Rectal smooth muscle tissue (tissue), 1 donor: ENCODE results near the gene ZDHHC1.
A peak's percentile ranks its signal among the peaks of the same experiment; 100 is the strongest.

Source experiments
- H3K27ac ChIP-seq: one replicate; pipeline ENCODE4 v1.7.0; 2013; ENCODE audit warnings: low read depth, low read length, inconsistent platforms
- H3K27me3 ChIP-seq: one replicate; pipeline ENCODE4 v1.7.0; 2013; ENCODE audit warnings: low read length; ENCODE audit not compliant: control insufficient read depth, insufficient read depth
- H3K36me3 ChIP-seq: one replicate; pipeline ENCODE4 v1.7.0; 2013; ENCODE audit warnings: low read length; ENCODE audit not compliant: control insufficient read depth, insufficient read depth
- H3K4me1 ChIP-seq: one replicate; pipeline ENCODE4 v1.7.0; 2013; ENCODE audit warnings: low read length; ENCODE audit not compliant: control insufficient read depth, insufficient read depth
- H3K4me3 ChIP-seq: one replicate; pipeline ENCODE4 v1.7.0; 2013; ENCODE audit warnings: low read length
- H3K9ac ChIP-seq: one replicate; pipeline ENCODE4 v1.7.0; 2013; ENCODE audit warnings: low read length

Gene ZDHHC1

DNA sequence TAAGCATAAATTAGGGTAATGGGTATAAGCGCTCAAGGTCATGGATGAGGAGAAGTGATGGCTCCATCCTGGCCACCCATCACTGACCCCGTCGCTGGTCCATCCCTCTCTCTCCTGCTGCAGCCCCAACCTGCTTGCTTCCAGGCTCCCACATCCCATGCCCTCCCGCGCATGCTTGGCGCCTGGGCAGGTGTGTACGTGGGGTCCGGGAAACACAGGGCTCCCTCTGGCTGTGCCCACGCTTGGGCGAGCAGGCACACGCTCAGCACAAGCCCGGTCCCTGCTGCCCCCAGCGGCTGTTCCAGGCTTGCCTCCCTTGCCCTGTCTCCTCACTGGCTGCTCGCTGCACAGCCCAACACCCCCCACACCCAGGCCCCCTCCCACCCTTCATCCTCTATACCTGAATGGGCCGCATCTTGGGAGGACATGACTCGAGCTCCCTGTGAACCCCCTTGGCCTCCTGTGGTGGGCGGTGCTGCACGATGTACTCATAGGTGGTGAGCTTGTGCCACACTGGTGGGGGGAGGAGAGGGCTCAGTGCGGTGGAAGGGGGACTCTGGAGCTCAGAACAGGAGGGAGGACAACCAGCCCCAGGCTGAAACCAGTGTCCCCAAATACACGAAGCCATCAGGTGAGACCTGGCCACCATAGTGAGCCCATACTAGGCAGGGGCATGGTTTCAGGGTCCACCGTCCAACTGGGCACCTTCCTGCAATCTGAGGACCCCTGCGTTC lies 18.3 kb downstream of the ZDHHC1 start:
- Histone ChIP-seq H3K4me1 (peaks cover 12% of the 10 kb centered on the region), H3K9ac (no peak overlapping the region), H3K27me3 (no peaks in the 10 kb centered on the region), H3K36me3 (no peaks in the 10 kb centered on the region), H3K4me3 (no peak overlapping the region), H3K27ac (no peak overlapping the region)

DNA sequence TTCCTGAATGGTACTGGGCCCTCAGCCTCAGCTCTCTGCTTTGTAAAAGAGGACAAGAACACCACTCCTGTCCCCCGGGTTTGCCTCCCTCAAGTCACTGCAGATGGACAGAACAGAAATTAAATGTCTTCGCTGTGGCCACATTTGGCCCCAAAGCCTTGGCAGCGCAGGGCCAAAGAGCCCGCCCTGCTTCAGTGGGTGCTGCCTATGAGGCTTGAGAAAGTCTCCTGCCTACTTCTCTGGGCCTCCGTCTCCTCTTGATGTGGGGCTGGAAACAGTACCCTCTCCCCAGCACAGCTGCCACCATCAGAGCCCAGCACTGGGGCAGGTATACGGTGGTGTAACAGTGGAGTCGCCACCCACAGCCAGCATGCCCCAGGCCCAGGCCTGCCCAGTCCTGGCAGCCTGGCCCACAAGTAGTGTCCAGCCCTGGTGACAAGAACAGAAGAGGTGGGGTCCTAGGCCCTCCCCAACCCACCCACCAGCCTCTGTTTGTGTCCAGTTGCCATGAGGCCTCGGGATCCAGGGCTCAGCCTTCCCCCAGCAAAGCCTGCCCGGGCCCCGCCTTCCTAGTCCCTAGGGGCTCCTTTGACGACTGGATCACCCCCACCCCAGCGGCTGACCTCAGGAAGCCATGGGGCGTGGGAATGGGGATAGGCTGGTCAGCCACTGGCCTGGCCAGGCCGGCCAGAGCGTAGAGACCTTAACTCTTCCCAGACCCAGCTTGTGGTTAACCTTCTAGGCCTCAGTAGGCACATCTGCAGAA lies 19.1 kb downstream of the ZDHHC1 start:
- H3K4me3 ChIP-seq = no peak overlapping the region
- H3K27ac ChIP-seq = peak overlapping the region; percentile 71
- H3K9ac ChIP-seq = no peak overlapping the region
- H3K27me3 ChIP-seq = no peaks in the 10 kb centered on the region
- no peaks in the 10 kb centered on the region for H3K36me3 ChIP-seq
- H3K4me1 ChIP-seq = peaks cover 18% of the 10 kb centered on the region

DNA sequence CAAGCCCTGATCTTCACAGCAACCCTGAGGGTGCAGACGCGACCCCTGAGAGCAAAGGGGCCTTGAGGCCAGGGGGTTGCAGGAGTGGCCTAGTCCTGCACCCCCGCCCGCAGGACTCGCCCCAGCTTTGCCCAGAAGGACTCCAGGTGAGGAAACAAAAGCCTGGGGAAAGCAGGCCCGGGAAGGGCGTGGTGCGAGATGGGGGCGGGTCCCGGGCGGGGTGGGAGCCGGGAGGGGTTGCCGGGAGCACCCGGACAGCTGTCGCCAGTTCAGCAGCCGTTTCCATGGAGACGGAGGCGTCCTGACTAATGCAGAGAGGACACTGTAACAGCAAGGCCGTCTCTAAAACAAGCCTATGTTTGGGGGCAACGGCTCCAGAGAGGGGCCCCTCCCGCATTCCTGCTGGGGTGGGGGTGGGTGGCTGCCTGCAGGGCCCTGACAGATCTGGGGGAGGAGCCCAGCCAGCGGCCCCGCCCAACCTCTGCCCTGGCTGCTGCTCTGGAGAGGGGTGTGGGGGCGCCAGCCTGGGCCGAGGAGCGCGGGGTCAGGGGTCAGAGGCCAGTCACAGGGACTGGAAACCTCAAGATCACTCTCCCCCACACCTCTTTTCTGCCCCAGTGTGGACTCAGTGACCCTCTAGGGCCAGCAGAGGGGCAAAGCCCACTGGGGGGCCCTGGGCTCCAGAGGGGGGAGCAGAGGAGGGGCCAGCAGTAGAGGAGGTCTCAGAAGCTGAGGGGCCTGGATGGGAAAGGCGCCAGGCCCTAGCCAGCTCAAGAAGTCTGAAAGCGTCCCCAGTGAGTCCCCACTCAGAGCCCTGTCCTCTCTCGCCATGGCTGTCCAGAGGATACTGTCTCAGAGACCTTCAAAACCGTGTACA lies 19.9 kb downstream of the ZDHHC1 start:
- Histone ChIP-seq H3K27me3 (no peaks in the 10 kb centered on the region), H3K36me3 (no peaks in the 10 kb centered on the region), H3K4me1 (peaks cover 27% of the 10 kb centered on the region), H3K27ac (peak overlapping the region; percentile 71), H3K9ac (no peak overlapping the region), H3K4me3 (no peak overlapping the region)

DNA sequence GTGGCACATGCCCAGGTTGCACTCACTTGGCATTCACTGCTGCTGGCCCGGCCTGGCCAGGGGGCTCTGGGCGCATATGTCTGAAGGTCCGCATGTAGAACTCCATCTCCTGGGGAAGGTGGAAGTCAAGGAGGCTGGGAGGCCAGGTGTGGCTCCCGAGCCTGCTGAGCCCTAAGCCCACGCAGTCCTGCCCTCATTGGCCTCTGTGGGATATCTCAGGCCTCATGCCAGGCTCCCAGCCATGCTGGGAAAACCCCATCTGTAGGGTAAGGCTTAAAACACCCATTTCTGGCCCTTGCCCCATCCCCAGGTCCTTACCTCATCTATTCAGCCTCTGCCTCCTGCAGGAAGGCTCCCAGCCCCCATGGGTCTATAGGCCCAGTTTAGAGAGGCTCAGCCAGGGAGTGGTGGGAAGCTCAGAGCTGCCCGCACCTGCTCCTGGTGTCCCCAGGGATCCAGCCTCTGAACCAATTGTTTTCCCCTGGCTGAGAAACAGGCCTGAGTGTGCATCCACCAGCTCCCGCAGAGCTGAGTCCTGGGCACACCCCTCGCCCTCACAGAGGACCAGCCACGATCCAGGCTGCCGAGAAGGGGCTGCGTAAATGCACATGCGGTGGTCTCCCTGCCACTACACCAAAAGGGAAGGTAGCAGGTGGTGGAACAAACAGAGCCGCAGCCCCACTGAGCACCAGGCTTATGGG lies 20.7 kb downstream of the ZDHHC1 start:
- Histone ChIP-seq H3K9ac (no peak overlapping the region), H3K27me3 (no peaks in the 10 kb centered on the region), H3K27ac (peak overlapping the region; percentile 3), H3K4me1 (peaks cover 28% of the 10 kb centered on the region), H3K36me3 (no peaks in the 10 kb centered on the region), H3K4me3 (no peak overlapping the region)

DNA sequence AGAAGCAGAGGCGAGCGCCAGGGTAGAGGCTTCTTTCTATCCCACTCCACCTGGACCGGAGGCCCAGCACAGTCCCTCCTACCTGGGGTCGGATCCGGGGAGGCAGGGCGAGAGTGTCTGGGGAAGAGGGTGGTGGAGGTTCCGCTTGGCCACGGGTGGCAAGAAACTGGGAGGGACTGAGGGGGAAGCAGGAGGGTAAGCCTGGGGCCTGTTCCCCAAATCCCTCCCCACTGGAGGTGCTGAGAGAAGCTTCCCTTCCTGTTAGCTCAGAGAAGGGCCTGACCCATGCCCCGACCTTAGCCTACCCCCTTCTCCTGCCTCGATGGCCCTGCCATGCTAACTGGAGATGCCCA lies 21.2 kb downstream of the ZDHHC1 start:
- Histone ChIP-seq H3K4me3 (no peak overlapping the region), H3K4me1 (peaks cover 28% of the 10 kb centered on the region)

DNA sequence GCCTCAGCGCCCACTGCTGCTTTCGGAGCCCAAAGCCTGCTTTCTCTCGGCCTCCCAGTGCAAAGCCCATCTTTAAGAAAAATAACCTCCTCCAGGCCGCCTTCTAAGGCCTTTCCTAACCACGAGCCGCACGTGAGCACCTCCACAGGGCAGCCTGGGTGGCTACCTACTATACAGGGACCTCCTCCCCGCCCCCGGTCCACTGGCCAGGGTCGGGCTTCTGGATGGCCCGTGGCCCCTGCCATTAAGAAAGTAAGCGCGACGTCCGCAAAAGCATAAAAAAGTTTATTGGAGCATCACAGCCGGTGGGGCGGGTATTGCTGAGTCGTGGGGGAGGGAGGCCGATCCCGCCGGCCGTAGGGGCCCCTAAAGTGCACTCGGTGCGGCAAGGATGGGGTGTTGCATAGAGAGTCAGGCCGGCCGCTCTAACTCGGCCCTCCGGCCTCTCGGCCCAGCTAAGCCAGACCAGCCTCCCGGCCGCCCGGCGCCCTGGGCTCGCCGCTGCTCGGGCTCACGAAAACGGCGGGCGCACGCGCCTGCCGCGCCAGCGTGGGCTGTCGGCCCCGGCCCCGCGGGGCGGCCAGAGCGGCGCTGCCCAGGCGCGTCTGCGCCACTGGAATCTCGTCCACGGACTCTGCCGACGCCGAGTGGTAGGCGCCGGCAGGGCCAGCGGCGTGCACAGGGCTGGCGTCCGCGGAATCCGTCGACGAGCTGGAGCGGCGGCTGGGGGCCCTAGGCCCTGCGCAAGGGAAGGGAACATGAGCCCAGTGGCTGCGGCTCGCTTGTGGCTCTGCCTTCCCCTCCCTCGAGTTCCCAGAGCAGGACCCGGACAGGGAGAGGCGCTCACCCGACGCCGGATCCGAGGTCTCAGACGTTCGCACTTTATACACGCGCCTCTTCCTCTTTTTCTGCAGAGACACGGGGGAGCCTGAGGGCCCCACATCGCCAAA lies 21.8 kb downstream of the ZDHHC1 start:
- no peaks in the 10 kb centered on the region for H3K36me3 ChIP-seq
- H3K27ac ChIP-seq = peak overlapping the region; percentile 77
- H3K4me1 ChIP-seq = peaks cover 28% of the 10 kb centered on the region
- H3K27me3 ChIP-seq = no peaks in the 10 kb centered on the region
- no peak overlapping the region for H3K9ac ChIP-seq
- H3K4me3 ChIP-seq = peak overlapping the region; percentile 67

More for the DNA sequence above, 21.2 kb downstream of the ZDHHC1 start:
- peak overlapping the region; percentile 3 for H3K27ac ChIP-seq
- H3K9ac ChIP-seq = no peak overlapping the region
- H3K27me3 ChIP-seq = no peaks in the 10 kb centered on the region
- H3K36me3 ChIP-seq = no peaks in the 10 kb centered on the region

DNA sequence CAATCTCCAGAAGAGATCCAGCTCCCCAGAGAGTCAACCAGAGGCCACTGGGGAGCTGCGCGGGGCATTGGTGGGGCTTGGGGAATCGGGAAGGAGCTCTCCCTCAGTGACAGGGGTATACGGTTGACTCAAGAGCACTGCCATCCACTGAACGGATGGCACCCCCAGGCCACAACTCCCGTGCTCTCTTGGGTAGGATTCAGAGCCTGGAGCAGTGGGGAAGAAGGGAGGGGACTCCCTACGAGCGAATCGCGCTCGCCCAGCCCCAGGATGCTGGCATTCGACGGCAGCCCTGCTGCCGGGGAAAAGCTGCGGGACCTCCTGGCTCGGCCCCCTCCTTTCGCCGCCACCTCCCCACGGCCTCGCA lies 22.5 kb downstream of the ZDHHC1 start:
- Histone ChIP-seq H3K9ac (peak overlapping the region; percentile 3), H3K27me3 (no peaks in the 10 kb centered on the region), H3K4me1 (peaks cover 28% of the 10 kb centered on the region), H3K4me3 (peak overlapping the region; percentile 67), H3K36me3 (no peaks in the 10 kb centered on the region), H3K27ac (peak overlapping the region; percentile 77)

DNA sequence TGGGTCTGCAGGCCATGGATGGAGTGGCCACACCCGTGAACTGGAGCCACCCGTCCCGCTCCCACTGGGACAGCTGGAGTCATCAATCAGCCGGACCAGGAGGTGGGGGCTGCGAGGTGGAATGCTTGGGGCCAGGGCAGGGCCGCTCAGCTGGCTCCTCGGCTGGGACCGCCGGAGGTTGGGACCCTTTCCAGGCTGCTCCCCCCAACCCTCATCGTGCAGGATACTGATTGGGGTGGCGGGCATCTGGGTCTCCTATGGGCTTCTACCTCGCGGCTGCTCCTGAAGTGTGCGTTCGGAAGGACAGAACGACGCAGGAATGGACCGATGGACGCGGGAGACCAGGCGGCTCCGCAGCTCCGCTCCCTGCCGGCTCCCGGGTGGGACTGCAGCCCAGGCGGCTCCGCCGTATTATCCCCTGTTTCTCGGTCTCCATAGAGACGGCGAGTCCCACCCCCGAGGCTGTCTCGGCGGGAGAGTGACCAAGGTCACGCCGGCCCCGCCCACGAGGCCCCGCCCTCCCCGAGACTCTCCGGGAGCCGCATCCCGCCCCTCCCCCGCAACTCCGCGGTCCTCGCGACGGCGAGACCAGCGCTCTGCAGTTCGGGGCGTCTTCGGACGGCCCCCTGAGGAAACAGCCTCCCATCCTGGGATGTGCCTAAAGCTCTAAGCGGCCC lies 23.0 kb downstream of the ZDHHC1 start, which contains the start of gene TPPP3:
Gene TPPP3, minus strand, starts transcription at position 388 of the 677 bp plus-strand sequence. CDS start 2,387 bp downstream, outside the sequence.
- H3K36me3 ChIP-seq = no peaks in the 10 kb centered on the region
- peak within 1 kb of the TSS; percentile 3 for H3K9ac ChIP-seq
- peaks cover 28% of the 10 kb centered on the region for H3K4me1 ChIP-seq
- peak within 1 kb of the TSS; percentile 67 for H3K4me3 ChIP-seq
- peak within 1 kb of the TSS; percentile 77 for H3K27ac ChIP-seq
- H3K27me3 ChIP-seq = no peaks in the 10 kb centered on the region

DNA sequence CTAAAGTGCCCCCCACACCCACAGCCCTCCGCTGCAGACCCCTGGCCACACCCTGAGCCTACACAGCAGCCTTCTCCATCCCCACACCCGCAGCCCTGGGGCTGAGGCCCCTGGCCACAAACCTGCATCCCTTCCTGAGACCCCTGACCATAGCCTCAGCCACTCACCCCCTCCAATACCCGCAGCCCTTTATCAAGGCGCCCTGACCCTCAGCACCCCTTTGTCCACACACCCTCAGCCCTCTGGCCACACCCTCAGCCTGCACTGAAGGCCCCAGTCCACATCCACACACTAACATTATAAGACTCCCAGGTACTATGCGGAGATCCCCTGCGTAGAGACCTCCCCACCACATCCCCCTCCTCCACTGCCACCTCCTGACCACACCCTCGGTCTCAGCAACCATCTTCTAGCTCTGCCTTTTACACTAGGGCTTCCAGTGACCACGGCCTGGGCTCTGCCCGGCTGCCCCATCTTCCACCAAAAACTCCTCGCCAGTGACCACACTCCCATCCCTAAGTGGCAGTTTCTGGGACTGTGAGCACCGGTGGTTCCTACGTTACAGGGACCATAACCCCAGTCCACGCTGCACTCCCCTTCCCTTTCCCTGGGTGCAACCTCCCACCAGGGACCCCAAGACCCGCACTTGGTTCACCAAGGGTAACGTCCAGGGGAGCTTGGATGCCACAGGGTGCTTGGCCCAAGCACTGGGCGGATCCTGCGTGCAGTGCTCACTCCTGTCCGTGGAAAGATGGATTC lies 23.8 kb downstream of the ZDHHC1 start:
- Histone ChIP-seq H3K27ac (peak overlapping the region; percentile 56), H3K4me3 (peak overlapping the region; percentile 67), H3K9ac (no peak overlapping the region), H3K36me3 (no peaks in the 10 kb centered on the region), H3K27me3 (no peaks in the 10 kb centered on the region), H3K4me1 (peaks cover 28% of the 10 kb centered on the region)
